HUDEP-2 (cell line): ENCODE data around the gene IQCK.

Experiments used
- DNase-seq, 76 experiments: peaks; one replicate each; lab custom pipeline; 2025; ENCODE audit not compliant: unreplicated experiment in 76 of 76; lab: John Stamatoyannopoulos, UW

IQCK gene

GRCh38 chr16:19753815-19754643 lies 36.0 kb downstream of the IQCK start:
- no peak for DNase-seq

- no peak for DNase-seq
These were observed 36.6 kb downstream of the IQCK start for GRCh38 chr16:19754644-19755036.

- DNase-seq, result no peak
These were observed 37.2 kb downstream of the IQCK start for GRCh38 chr16:19755268-19755667.

- no peak for DNase-seq
These were observed 39.0 kb downstream of the IQCK start for GRCh38 chr16:19757026-19757425.

- DNase-seq, result no peak
These were observed 39.9 kb downstream of the IQCK start for GRCh38 chr16:19757762-19758595.

- no peak for DNase-seq
These were observed 42.4 kb downstream of the IQCK start for GRCh38 chr16:19760356-19761060.

GRCh38 chr16:19765860-19766553 lies 47.9 kb downstream of the IQCK start:
- no peak for DNase-seq

- DNase-seq, result no peak
These were observed 48.4 kb downstream of the IQCK start for GRCh38 chr16:19766554-19766884.

GRCh38 chr16:19766988-19767387 lies 48.9 kb downstream of the IQCK start:
- DNase-seq, result no peak

- DNase-seq, result no peak
These were observed 49.4 kb downstream of the IQCK start for GRCh38 chr16:19767497-19767896.

GRCh38 chr16:19769239-19769638 lies 51.2 kb downstream of the IQCK start:
- no peak for DNase-seq

GRCh38 chr16:19771040-19771439 lies 53.0 kb downstream of the IQCK start:
- no peak for DNase-seq

GRCh38 chr16:19771796-19772195 lies 53.7 kb downstream of the IQCK start:
- DNase-seq, result no peak

GRCh38 chr16:19774024-19774423 lies 56.0 kb downstream of the IQCK start:
- no peak for DNase-seq

GRCh38 chr16:19776147-19776546 lies 58.1 kb downstream of the IQCK start:
- no peak for DNase-seq

- no peak for DNase-seq
These were observed 58.5 kb downstream of the IQCK start for GRCh38 chr16:19776565-19776964.

- no peak for DNase-seq
These were observed 62.2 kb downstream of the IQCK start for GRCh38 chr16:19780321-19780720.

- DNase-seq, result no peak
These were observed 63.2 kb downstream of the IQCK start for GRCh38 chr16:19781226-19781625.

GRCh38 chr16:19783363-19784182 lies 65.5 kb downstream of the IQCK start:
- DNase-seq, result no peak

- DNase-seq, result no peak
These were observed 66.2 kb downstream of the IQCK start for GRCh38 chr16:19784183-19784736.
